Panc1 (cell line): ENCODE data around the gene GNS.

Experiments
- CTCF ChIP-seq: fragments of 450-650 bp; IDR thresholded peaks from 2 replicates; pipeline ENCODE4 v1.5.1; 2017; ENCODE audit warnings: mild to moderate bottlenecking
- POLR2AphosphoS5 ChIP-seq: IDR thresholded peaks from 2 replicates; pipeline ENCODE4 v1.6.1; 2012; ENCODE audit warnings: mild to moderate bottlenecking, low read depth, low read length, moderate library complexity

- TF ChIP-seq CTCF (no peak), POLR2AphosphoS5 (no peak)
Measured at GRCh38 chr12:64688219-64688618, 71.0 kb downstream of the GNS start.
